Smooth muscle cell (in vitro differentiated cells): ENCODE data around the gene ABCA7. TPM values are rescaled to one million over a fixed set of nuclear protein-coding genes. Genes with fewer than 3 reads are reported as not detected.

ENCODE experiments used
- DNase-seq: peaks from one replicate; lab custom pipeline; 2025; ENCODE audit not compliant: unreplicated experiment; lab: John Stamatoyannopoulos, UW
- H2AFZ ChIP-seq: fragments of 200-600 bp; sonication (generic); 2 replicates; pipeline ENCODE4 v1.6.0; 2016; ENCODE audit warnings: antibody characterized with exemption, low read depth, mild to moderate bottlenecking
- H3F3A ChIP-seq: fragments of 200-600 bp; sonication (generic); 2 replicates; pipeline ENCODE4 v1.6.0; 2017; ENCODE audit warnings: antibody characterized with exemption, low read depth
- H3K27ac ChIP-seq: fragments of 200-600 bp; sonication (generic); 2 replicates; pipeline ENCODE4 v1.5.1; 2016; ENCODE audit warnings: low read depth, mild to moderate bottlenecking
- H3K27me3 ChIP-seq: fragments of 200-600 bp; sonication (generic); 2 replicates; pipeline ENCODE4 v1.6.1; 2016; ENCODE audit warnings: low read depth, mild to moderate bottlenecking
- H3K36me3 ChIP-seq: fragments of 200-600 bp; sonication (generic); 2 replicates; pipeline ENCODE4 v1.5.1; 2016; ENCODE audit warnings: low read depth
- H3K4me1 ChIP-seq: fragments of 200-600 bp; sonication (generic); 2 replicates; pipeline ENCODE4 v1.5.1; 2016; ENCODE audit warnings: low read depth
- H3K4me2 ChIP-seq: fragments of 200-600 bp; sonication (generic); 2 replicates; pipeline ENCODE4 v1.6.0; 2016; ENCODE audit warnings: mild to moderate bottlenecking
- H3K4me3 ChIP-seq: fragments of 200-600 bp; sonication (generic); 2 replicates; pipeline ENCODE4 v1.5.1; 2016; ENCODE audit warnings: mild to moderate bottlenecking
- H3K79me2 ChIP-seq: fragments of 200-600 bp; sonication (generic); 2 replicates; pipeline ENCODE4 v1.6.0; 2016; ENCODE audit warnings: low read depth, mild to moderate bottlenecking
- H3K9ac ChIP-seq: fragments of 200-600 bp; sonication (generic); 2 replicates; pipeline ENCODE4 v1.6.0; 2016; ENCODE audit warnings: low read depth
- H3K9me3 ChIP-seq: fragments of 200-600 bp; sonication (generic); replicated peaks from 2 replicates; pipeline ENCODE4 v1.5.1; 2016; ENCODE audit warnings: low read depth
- H4K20me1 ChIP-seq: fragments of 200-600 bp; sonication (generic); 2 replicates; pipeline ENCODE4 v1.6.0; 2016; ENCODE audit warnings: low read depth
- WGBS: methylation state at CpG from one replicate; pipeline ENCODE4 v1.1.7; 2016; ENCODE audit warnings: low lambda C conversion rate; 5-methylcytosine and 5-hydroxymethylcytosine counted together
- polyA plus RNA-seq: library from polyadenylated mRNA; unstranded; fragments of >200 nt; fragmentation: Nextera tagmentation; extraction: Ambion mirVana; gene quantifications from 2 replicates; pipeline ENCODE4 v1.2.1, GENCODE V29; 2016
- total RNA-seq: library from RNA; depleted of rRNA; stranded (reverse); fragments of >200 nt; gene quantifications from 2 replicates; pipeline ENCODE4 v1.2.3, GENCODE V29; 2014
- TF ChIP-seq, protein P1 (sequence below): fragments of 200-600 bp; sonication (generic); IDR thresholded peaks from 2 replicates; pipeline ENCODE4 v1.5.1; 2017; ENCODE audit warnings: borderline replicate concordance, mild to moderate bottlenecking, antibody characterized with exemption; ENCODE audit not compliant: insufficient read depth, poor library complexity, severe bottlenecking

Gene ABCA7
- total and polyA plus RNA-seq, 2 experiments from 2014 or later, result 4.1 to 11.8 TPM

DNA sequence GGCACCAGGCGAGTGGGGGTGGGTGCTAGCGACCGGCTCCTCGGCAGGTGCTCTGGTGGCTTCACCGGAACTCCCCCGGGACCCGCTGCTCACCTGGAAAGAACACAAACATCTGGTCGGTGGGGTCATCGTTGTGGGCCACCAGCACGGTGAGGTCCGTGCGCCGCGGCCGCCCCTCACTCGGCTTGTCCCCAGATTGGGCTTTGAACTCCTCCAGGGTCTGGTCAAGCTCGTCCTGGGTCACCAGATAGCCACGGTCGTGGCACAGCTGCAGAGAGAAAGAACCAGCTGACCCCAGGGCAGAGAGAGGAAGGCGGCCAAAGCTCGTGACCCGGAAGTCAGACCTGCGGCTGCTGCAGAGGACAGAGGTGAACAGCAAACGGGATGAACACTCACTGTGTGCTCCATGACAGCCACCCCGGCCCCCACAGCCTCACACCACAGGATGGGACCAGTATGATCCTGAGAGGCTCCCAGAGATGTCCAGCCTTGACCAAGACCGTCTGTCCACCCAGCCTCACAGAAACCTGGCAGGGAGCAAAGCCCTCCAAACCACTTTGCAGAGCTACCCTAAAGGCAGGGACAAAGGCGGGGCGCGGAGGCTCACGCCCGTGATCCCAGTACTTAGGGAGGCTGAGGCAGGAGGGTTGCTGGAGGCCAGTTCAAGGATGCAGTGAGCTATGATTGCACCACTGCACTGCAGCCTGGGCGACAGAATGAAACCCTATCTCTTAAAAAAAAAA lies 54.1 kb downstream of the ABCA7 start:
- no peak overlapping the region for H2AFZ ChIP-seq
- peaks cover 29% of the 10 kb centered on the region for H4K20me1 ChIP-seq
- no peaks in the 10 kb centered on the region for H3K27me3 ChIP-seq
- TF ChIP-seq, protein P1, sequence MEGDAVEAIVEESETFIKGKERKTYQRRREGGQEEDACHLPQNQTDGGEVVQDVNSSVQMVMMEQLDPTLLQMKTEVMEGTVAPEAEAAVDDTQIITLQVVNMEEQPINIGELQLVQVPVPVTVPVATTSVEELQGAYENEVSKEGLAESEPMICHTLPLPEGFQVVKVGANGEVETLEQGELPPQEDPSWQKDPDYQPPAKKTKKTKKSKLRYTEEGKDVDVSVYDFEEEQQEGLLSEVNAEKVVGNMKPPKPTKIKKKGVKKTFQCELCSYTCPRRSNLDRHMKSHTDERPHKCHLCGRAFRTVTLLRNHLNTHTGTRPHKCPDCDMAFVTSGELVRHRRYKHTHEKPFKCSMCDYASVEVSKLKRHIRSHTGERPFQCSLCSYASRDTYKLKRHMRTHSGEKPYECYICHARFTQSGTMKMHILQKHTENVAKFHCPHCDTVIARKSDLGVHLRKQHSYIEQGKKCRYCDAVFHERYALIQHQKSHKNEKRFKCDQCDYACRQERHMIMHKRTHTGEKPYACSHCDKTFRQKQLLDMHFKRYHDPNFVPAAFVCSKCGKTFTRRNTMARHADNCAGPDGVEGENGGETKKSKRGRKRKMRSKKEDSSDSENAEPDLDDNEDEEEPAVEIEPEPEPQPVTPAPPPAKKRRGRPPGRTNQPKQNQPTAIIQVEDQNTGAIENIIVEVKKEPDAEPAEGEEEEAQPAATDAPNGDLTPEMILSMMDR, result no peak
- no peak overlapping the region for H3K27ac ChIP-seq
- no peaks in the 10 kb centered on the region for H3F3A ChIP-seq
- H3K9me3 ChIP-seq, result no peaks in the 10 kb centered on the region
- DNase-seq, result no peak
- peaks cover 7% of the 10 kb centered on the region for H3K4me1 ChIP-seq
- H3K9ac ChIP-seq, result peak overlapping the region; percentile 92
- peak overlapping the region; percentile 90 for H3K4me3 ChIP-seq
- H3K79me2 ChIP-seq, result peaks cover 31% of the 10 kb centered on the region
- peak overlapping the region; percentile 98 for H3K4me2 ChIP-seq
- 90% methylated on average over 31 of the region's 32 CpGs for WGBS
- H3K36me3 ChIP-seq, result no peaks in the 10 kb centered on the region

DNA sequence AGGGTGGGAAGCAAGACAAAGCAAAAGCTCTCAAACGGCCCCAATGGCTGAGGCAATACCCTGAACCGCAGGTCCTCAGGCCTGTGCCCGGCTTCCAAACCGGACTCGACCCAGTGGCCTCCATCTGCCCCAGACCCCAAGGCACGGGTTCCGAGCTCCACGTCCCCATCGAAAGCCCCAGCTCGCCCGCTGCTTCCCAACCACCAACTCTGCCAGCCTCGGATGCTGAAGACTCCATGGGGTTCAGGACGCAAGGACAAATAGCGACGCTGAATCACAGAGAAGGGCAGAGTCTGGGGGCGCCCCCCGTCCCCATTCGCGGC lies 54.7 kb downstream of the ABCA7 start:
- Histone ChIP-seq H3K27me3 (no peaks in the 10 kb centered on the region), H3K9ac (peak overlapping the region; percentile 92), H3K27ac (peak overlapping the region; percentile 43), H3F3A (no peaks in the 10 kb centered on the region), H2AFZ (no peak overlapping the region), H3K79me2 (peaks cover 31% of the 10 kb centered on the region), H3K9me3 (no peaks in the 10 kb centered on the region), H3K4me3 (peak overlapping the region; percentile 90), H3K36me3 (no peaks in the 10 kb centered on the region), H3K4me1 (peaks cover 7% of the 10 kb centered on the region), H3K4me2 (peak overlapping the region; percentile 98), H4K20me1 (peaks cover 29% of the 10 kb centered on the region)
- 4% methylated on average over 15 of the region's 19 CpGs for WGBS
- no peak for DNase-seq
- TF ChIP-seq, protein P1, result no peak

DNA sequence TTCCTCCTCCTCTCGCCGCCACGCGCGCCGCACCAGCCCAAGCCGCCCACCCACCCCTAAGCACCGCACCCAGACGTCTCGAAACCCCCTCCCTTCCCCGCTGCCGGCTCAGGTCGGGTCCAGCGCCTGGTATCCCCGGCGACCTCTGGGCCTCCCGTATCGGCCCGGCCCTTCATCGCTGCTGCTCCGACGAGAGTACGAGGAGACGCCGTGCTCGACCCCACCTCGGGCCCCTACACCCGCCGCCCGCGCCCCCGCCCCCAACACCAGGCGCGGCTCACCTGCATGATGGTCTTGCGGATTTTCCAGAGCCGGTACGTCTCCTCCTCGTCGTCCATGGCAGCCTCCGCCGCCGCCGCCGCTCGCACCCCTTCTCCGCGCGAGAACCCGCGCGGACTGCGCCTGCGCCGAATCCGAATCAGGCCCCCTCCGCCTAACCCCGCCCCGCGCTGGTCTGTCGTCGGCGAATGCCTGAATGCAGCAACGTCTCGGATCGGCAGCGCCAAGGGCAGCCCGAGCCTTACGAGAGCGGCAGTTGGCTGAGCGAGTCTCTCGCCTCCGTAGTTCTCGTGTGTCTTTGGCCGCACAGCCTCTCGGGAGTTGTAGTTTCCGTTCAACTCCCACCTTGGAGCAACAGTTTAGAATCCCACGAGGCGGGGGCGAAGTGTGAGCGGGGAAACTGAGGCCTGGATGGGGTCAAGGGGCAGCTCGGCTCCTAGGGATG lies 55.2 kb downstream of the ABCA7 start, which contains the start of gene POLR2E:
TSS of gene POLR2E (minus strand) at position 398 of the 724 bp plus-strand sequence. CDS start at position 338, 60 bp downstream.
- peaks cover 31% of the 10 kb centered on the region for H3K79me2 ChIP-seq
- H3K27me3 ChIP-seq, result no peaks in the 10 kb centered on the region
- no peak within 1 kb of the TSS for H2AFZ ChIP-seq
- H3K4me3 ChIP-seq, result peak within 1 kb of the TSS; percentile 90
- no peaks in the 10 kb centered on the region for H3F3A ChIP-seq
- no peaks in the 10 kb centered on the region for H3K36me3 ChIP-seq
- peaks cover 29% of the 10 kb centered on the region for H4K20me1 ChIP-seq
- H3K27ac ChIP-seq, result peak within 1 kb of the TSS; percentile 43
- no peaks in the 10 kb centered on the region for H3K9me3 ChIP-seq
- TF ChIP-seq, protein P1, result no peak
- peak within 1 kb of the TSS; percentile 92 for H3K9ac ChIP-seq
- H3K4me1 ChIP-seq, result peaks cover 7% of the 10 kb centered on the region
- peak within 1 kb of the TSS; percentile 98 for H3K4me2 ChIP-seq
- WGBS, result under 1% methylated on average over 37 of the region's 81 CpGs
- peak; percentile 88 for DNase-seq
